PFSK-1 (cell line): ENCODE measurements around the gene SLC4A8.

Experiments used
- FOXP2 ChIP-seq: optimal IDR thresholded peaks from 2 replicates; pipeline ENCODE3; 2011; ENCODE audit warnings: borderline replicate concordance, control low read depth, inconsistent platforms; ENCODE audit not compliant: insufficient read depth; ENCODE audit errors: extremely low read length, extremely low read depth
- POLR2AphosphoS5 ChIP-seq: IDR thresholded peaks from 2 replicates; pipeline ENCODE4 v1.6.1; 2012; ENCODE audit warnings: low read depth, mild to moderate bottlenecking, control low read depth, low read length, moderate library complexity
- SIN3A ChIP-seq: IDR thresholded peaks from 2 replicates; pipeline ENCODE4 v1.6.1; 2012; ENCODE audit warnings: mild to moderate bottlenecking, low read length, moderate library complexity, borderline replicate concordance; ENCODE audit not compliant: insufficient read depth
- TAF1 ChIP-seq: IDR thresholded peaks from 2 replicates; pipeline ENCODE4 v1.6.1; 2012; ENCODE audit warnings: low read length, control low read depth, borderline replicate concordance; ENCODE audit not compliant: insufficient read depth
- TF ChIP-seq, protein P1 (sequence below), 2 experiments: IDR thresholded peaks; 2 replicates each; pipeline versions ENCODE4 v1.6.1 to v1.8.0; 2011 to 2012; ENCODE audit warnings: low read depth in 2 of 2, low read length in 2 of 2, control low read depth in 1 of 2, inconsistent platforms in 1 of 2, mild to moderate bottlenecking in 1 of 2, moderate library complexity in 1 of 2; ENCODE audit not compliant: insufficient read depth in 1 of 2

SLC4A8 gene

GRCh38 chr12:51488281-51488680, 63.6 kb downstream of the SLC4A8 start:
- TF ChIP-seq SIN3A (no peak), TAF1 (no peak), POLR2AphosphoS5 (no peak), FOXP2 (no peak)
- TF ChIP-seq, protein P1, sequence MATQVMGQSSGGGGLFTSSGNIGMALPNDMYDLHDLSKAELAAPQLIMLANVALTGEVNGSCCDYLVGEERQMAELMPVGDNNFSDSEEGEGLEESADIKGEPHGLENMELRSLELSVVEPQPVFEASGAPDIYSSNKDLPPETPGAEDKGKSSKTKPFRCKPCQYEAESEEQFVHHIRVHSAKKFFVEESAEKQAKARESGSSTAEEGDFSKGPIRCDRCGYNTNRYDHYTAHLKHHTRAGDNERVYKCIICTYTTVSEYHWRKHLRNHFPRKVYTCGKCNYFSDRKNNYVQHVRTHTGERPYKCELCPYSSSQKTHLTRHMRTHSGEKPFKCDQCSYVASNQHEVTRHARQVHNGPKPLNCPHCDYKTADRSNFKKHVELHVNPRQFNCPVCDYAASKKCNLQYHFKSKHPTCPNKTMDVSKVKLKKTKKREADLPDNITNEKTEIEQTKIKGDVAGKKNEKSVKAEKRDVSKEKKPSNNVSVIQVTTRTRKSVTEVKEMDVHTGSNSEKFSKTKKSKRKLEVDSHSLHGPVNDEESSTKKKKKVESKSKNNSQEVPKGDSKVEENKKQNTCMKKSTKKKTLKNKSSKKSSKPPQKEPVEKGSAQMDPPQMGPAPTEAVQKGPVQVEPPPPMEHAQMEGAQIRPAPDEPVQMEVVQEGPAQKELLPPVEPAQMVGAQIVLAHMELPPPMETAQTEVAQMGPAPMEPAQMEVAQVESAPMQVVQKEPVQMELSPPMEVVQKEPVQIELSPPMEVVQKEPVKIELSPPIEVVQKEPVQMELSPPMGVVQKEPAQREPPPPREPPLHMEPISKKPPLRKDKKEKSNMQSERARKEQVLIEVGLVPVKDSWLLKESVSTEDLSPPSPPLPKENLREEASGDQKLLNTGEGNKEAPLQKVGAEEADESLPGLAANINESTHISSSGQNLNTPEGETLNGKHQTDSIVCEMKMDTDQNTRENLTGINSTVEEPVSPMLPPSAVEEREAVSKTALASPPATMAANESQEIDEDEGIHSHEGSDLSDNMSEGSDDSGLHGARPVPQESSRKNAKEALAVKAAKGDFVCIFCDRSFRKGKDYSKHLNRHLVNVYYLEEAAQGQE (IDR thresholded peaks at IDR 0.05; ENCODE audit: insufficient read depth in 1 of 2, low read depth in 2 of 2, low read length in 2 of 2), result no peak

- TF ChIP-seq POLR2AphosphoS5 (no peak), SIN3A (no peak), FOXP2 (no peak), TAF1 (no peak)
- TF ChIP-seq, protein P1 (IDR thresholded peaks at IDR 0.05; ENCODE audit: insufficient read depth in 1 of 2, low read depth in 2 of 2, low read length in 2 of 2), result no peak
These were observed 68.7 kb downstream of the SLC4A8 start for GRCh38 chr12:51493281-51493680.

- TF ChIP-seq TAF1 (no peak), SIN3A (no peak), POLR2AphosphoS5 (no peak), FOXP2 (no peak)
- TF ChIP-seq, protein P1 (IDR thresholded peaks at IDR 0.05; ENCODE audit: insufficient read depth in 1 of 2, low read depth in 2 of 2, low read length in 2 of 2), result no peak
These were observed 72.3 kb downstream of the SLC4A8 start for GRCh38 chr12:51496895-51497294.

DNA sequence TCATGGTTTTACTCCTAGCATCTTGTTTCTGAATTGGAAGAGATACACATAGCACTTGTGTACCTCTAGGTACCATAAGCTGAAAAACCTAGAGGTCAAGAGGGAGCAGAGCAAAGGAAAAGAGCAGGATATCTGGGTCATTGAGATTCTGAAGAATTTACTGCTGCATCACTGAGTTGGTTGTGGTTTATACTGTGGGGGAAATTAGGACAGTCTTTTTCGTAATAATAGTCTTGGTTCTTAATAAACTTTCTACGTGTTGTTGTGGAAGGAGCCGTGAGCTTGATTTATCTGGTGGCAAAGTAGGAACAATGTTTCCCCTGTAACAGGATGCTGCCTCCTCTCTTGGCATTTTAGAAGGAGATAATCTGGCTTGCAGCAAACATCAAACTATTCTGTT, 80.2 kb downstream of the SLC4A8 start:
- TF ChIP-seq SIN3A, result no peak
- TF ChIP-seq POLR2AphosphoS5, result no peak
- TF ChIP-seq, protein P1 (IDR thresholded peaks at IDR 0.05; ENCODE audit: insufficient read depth in 1 of 2, low read depth in 2 of 2, low read length in 2 of 2), result no peak
- no peak for TF ChIP-seq TAF1
- no peak for TF ChIP-seq FOXP2
